ENCODE data around the gene LPCAT1. TPM values are rescaled to one million over a fixed set of nuclear protein-coding genes. Genes with fewer than 3 reads are reported as not detected.

The LPCAT1 gene
- 114 and 115 TPM in 2 replicates for total RNA-seq

GRCh38 chr5:1523793-1524480 lies at the start of gene LPCAT1:
Gene LPCAT1 (minus strand): TSS chr5:1523960. CDS start chr5:1523844, 116 bp downstream.

GRCh38 chr5:1445313-1445688 lies 78.5 kb downstream of the LPCAT1 start, which contains the start of gene SLC6A3:
Gene SLC6A3 (minus strand): TSS chr5:1445440. CDS start chr5:1443197, 2,243 bp downstream.

Small RNAs within 50 kb of the gene (small RNA-seq; reads per million reads assigned to genes)
- gene MIR6075 = not detected

Other genes with a start within 250 kb of the LPCAT1 start
- gene TERT, start 228.9 kb downstream of the LPCAT1 start, total RNA-seq = not detected in 2 replicates
- gene CLPTM1L, start 178.9 kb downstream of the LPCAT1 start, total RNA-seq = 144 and 197 TPM in 2 replicates
- gene SLC6A3, start 78.5 kb downstream of the LPCAT1 start, total RNA-seq = not detected in 2 replicates